ENCODE measurements around the gene SRPX. TPM values are rescaled to one million over a fixed set of nuclear protein-coding genes. Genes with fewer than 3 reads are reported as not detected.

The SRPX gene
- total RNA-seq, 1 donor from 2014 or later: 20.6 TPM

DNA sequence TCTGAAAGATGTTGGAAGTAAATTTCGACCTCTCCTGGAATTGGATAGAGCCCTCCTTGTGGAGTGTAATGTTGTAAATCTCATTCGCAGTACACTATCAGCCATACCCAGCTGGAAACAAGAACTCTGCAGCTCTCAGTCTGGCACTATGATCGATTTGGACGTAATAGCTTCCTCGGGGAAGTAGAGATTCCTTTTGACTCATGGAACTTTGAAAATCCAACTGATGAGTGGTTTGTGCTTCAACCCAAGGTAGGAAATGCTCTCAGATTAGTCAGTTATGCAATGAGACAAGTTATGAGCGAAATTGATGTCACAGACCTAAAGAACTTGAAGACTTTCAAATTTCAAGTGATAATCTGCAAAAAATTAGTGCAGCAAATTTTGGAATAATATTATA, 110.4 kb downstream of the SRPX start:
- Histone ChIP-seq H3K36me3 (ENCODE audit: control insufficient read depth, insufficient read depth, low read length) (no peaks in the 10 kb centered on the region), H3K4me3 (ENCODE audit: low read depth, low read length) (no peak overlapping the region), H3K27me3 (ENCODE audit: control insufficient read depth, insufficient read depth, low read length) (no peaks in the 10 kb centered on the region)
- TF ChIP-seq, protein P1, sequence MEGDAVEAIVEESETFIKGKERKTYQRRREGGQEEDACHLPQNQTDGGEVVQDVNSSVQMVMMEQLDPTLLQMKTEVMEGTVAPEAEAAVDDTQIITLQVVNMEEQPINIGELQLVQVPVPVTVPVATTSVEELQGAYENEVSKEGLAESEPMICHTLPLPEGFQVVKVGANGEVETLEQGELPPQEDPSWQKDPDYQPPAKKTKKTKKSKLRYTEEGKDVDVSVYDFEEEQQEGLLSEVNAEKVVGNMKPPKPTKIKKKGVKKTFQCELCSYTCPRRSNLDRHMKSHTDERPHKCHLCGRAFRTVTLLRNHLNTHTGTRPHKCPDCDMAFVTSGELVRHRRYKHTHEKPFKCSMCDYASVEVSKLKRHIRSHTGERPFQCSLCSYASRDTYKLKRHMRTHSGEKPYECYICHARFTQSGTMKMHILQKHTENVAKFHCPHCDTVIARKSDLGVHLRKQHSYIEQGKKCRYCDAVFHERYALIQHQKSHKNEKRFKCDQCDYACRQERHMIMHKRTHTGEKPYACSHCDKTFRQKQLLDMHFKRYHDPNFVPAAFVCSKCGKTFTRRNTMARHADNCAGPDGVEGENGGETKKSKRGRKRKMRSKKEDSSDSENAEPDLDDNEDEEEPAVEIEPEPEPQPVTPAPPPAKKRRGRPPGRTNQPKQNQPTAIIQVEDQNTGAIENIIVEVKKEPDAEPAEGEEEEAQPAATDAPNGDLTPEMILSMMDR (IDR thresholded peaks at IDR 0.05; ENCODE audit: insufficient read depth, low read length, poor library complexity, severe bottlenecking): no peak
- no peak for DNase-seq (ENCODE audit: low read depth)

- TF ChIP-seq, protein P1 (IDR thresholded peaks at IDR 0.05; ENCODE audit: insufficient read depth, low read length, poor library complexity, severe bottlenecking): no peak
- H3K4me3 ChIP-seq (ENCODE audit: low read depth, low read length): no peak overlapping the region
- H3K36me3 ChIP-seq (ENCODE audit: control insufficient read depth, insufficient read depth, low read length): no peaks in the 10 kb centered on the region
- no peaks in the 10 kb centered on the region for H3K27me3 ChIP-seq (ENCODE audit: control insufficient read depth, insufficient read depth, low read length)
- DNase-seq (ENCODE audit: low read depth): no peak
Observed at GRCh38 chrX:38109042-38109898, 111.4 kb downstream of the SRPX start.

DNA sequence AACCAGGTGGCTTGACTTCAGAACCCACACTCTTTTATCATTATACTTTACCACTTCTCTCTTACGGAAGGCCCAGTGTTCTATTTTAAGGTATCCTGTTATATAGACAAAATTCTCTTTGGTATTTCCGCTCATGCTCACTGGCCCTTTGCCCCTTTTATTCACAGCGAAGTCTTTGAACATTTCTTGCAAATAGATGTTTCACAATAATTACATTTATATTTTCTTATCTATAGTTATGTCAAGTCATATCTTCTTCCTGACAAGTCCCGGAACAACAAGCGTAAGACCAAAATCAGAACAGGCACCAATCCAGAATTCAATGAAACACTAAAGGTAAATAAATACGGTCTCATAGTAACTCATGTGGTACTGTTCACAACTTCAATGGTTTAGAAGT, 112.3 kb downstream of the SRPX start:
- no peak for DNase-seq (ENCODE audit: low read depth)
- no peak overlapping the region for H3K4me3 ChIP-seq (ENCODE audit: low read depth, low read length)
- H3K36me3 ChIP-seq (ENCODE audit: control insufficient read depth, insufficient read depth, low read length): no peaks in the 10 kb centered on the region
- TF ChIP-seq, protein P1 (IDR thresholded peaks at IDR 0.05; ENCODE audit: insufficient read depth, low read length, poor library complexity, severe bottlenecking): no peak
- H3K27me3 ChIP-seq (ENCODE audit: control insufficient read depth, insufficient read depth, low read length): no peaks in the 10 kb centered on the region

- no peaks in the 10 kb centered on the region for H3K27me3 ChIP-seq (ENCODE audit: control insufficient read depth, insufficient read depth, low read length)
- TF ChIP-seq, protein P1 (IDR thresholded peaks at IDR 0.05; ENCODE audit: insufficient read depth, low read length, poor library complexity, severe bottlenecking): no peak
- no peak overlapping the region for H3K4me3 ChIP-seq (ENCODE audit: low read depth, low read length)
- no peak for DNase-seq (ENCODE audit: low read depth)
- H3K36me3 ChIP-seq (ENCODE audit: control insufficient read depth, insufficient read depth, low read length): no peaks in the 10 kb centered on the region
Observed at GRCh38 chrX:38106991-38107655, 113.5 kb downstream of the SRPX start.

DNA sequence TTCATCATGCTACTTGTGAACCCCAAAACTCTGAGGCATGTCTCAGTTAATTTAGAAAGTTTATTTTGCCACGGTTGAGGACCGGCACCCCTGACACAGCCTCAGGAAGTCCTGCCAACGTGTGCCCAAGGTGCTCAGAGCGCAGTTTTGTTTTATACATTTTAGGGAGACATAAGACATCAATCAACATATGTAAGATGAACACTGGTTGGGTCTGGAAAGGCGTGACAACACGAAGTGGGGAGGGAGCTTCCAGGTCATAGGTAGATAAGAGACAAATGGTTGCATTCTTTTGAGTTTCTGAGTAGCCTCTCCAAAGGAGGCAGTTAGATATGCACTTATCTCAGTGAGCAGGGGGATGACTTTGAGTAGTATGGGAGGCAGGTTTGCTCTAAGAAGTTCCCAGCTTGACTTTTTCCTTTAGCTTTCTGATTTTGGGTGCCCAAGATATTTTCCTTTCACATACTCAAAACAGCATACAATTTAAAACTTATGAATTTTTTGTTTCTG, 115.4 kb downstream of the SRPX start:
- Histone ChIP-seq H3K36me3 (ENCODE audit: control insufficient read depth, insufficient read depth, low read length) (no peaks in the 10 kb centered on the region), H3K4me3 (ENCODE audit: low read depth, low read length) (no peak overlapping the region), H3K27me3 (ENCODE audit: control insufficient read depth, insufficient read depth, low read length) (no peaks in the 10 kb centered on the region)
- TF ChIP-seq, protein P1 (IDR thresholded peaks at IDR 0.05; ENCODE audit: insufficient read depth, low read length, poor library complexity, severe bottlenecking): no peak
- no peak for DNase-seq (ENCODE audit: low read depth)
